Transverse colon (tissue), 3 donors: ENCODE results near the gene XXYLT1.
"Not testable (repeated sequence)": the region's sequence is repeated elsewhere in the genome, so short reads cannot be mapped to it uniquely, and the experiment has no call there.

Experiments used
- CTCF ChIP-seq, 5 experiments: fragments of 200-600 bp in 3 of 5; fragments of 450-650 bp in 2 of 5; sonication (generic) in 3 of 5; IDR thresholded peaks; 1 replicate in 2 of 5; 2 replicates in 3 of 5; pipeline ENCODE4 v1.5.1; 2016 to 2017; ENCODE audit warnings: antibody characterized with exemption in 5 of 5, inconsistent platforms in 3 of 5, mild to moderate bottlenecking in 2 of 5, moderate library complexity in 1 of 5
- POLR2A ChIP-seq: fragments of 450-650 bp; IDR thresholded peaks from one replicate; pipeline ENCODE4 v1.6.1; 2016; ENCODE audit warnings: antibody characterized with exemption, mild to moderate bottlenecking, moderate library complexity

GRCh38 chr3:195107031-195107430 is 163.9 kb downstream of the XXYLT1 start:
- not testable (repeated sequence) for TF ChIP-seq CTCF (IDR thresholded peaks at IDR 0.05); POLR2A
